SK-N-SH (cell line): ENCODE data around the gene ARHGAP8. TPM values are rescaled to one million over a fixed set of nuclear protein-coding genes. Genes with fewer than 3 reads are reported as not detected.

Source experiments
- CTCF ChIA-PET: fragments of 300-600, 350-600 bp; formaldehyde crosslinking; extraction: SDS; loops from one replicate; lab custom pipeline; 2021; lab: Yijun Ruan, JAX
- POLR2A ChIA-PET: fragments of 350-600 bp; sonication (Branson Sonifier 250); formaldehyde crosslinking; extraction: SDS; loops from one replicate; lab custom pipeline; 2020; ENCODE audit warnings: antibody characterized with exemption, inconsistent platforms; lab: Yijun Ruan, JAX
- DNase-seq: peaks from one replicate; pipeline ENCODE4 v3.0.0; 2012
- H2AFZ ChIP-seq: fragments of 200-600 bp; sonication (generic); 2 replicates; pipeline ENCODE4 v1.8.1; 2016; ENCODE audit warnings: antibody characterized with exemption, mild to moderate bottlenecking, low read depth
- H3F3A ChIP-seq: fragments of 200-600 bp; sonication (generic); replicated peaks from 2 replicates; pipeline ENCODE3; 2016; ENCODE audit warnings: antibody characterized with exemption, mild to moderate bottlenecking; ENCODE audit not compliant: insufficient read depth
- H3K27ac ChIP-seq, 2 experiments: fragments of 200-500 bp in 1 of 2; fragments of 200-600 bp in 1 of 2; sonication (Bioruptor generic) in 1 of 2; sonication (generic), shearing (Covaris generic) in 1 of 2; 2 replicates each; pipeline versions ENCODE4 v1.5.1 to v1.6.1; 2014 to 2016; ENCODE audit warnings: low read depth in 2 of 2, inconsistent platforms in 1 of 2, low read length in 1 of 2, mild to moderate bottlenecking in 1 of 2, mixed read lengths in 1 of 2
- H3K27me3 ChIP-seq: fragments of 200-600 bp; sonication (generic), shearing (Covaris generic); 2 replicates; pipeline ENCODE4 v1.6.1; 2016; ENCODE audit warnings: mixed run types; ENCODE audit not compliant: insufficient read depth
- H3K36me3 ChIP-seq, 2 experiments: fragments of 200-500 bp in 1 of 2; fragments of 200-600 bp in 1 of 2; sonication (Bioruptor generic) in 1 of 2; sonication (generic) in 1 of 2; replicated peaks in 1 of 2; 2 replicates each; pipeline versions ENCODE3 to v1.5.1; 2014 to 2016; ENCODE audit warnings: low read length in 1 of 2, mild to moderate bottlenecking in 1 of 2; ENCODE audit not compliant: insufficient read depth in 2 of 2, control insufficient read depth in 1 of 2
- H3K4me1 ChIP-seq, 2 experiments: fragments of 200-500 bp in 1 of 2; fragments of 200-600 bp in 1 of 2; sonication (Bioruptor generic) in 1 of 2; sonication (generic), shearing (Covaris generic) in 1 of 2; 2 replicates each; pipeline versions ENCODE4 v1.5.1 to v1.6.1; 2014 to 2016; ENCODE audit warnings: low read depth in 1 of 2, low read length in 1 of 2, mixed run types in 1 of 2; ENCODE audit not compliant: insufficient read depth in 2 of 2, control insufficient read depth in 1 of 2
- H3K4me2 ChIP-seq: fragments of 200-600 bp; sonication (generic), shearing (Covaris generic); 2 replicates; pipeline ENCODE4 v1.6.1; 2017; ENCODE audit warnings: mixed run types
- H3K4me3 ChIP-seq, 2 experiments: fragments of 200-500 bp in 1 of 2; fragments of 200-600 bp in 1 of 2; sonication (Bioruptor generic) in 1 of 2; sonication (generic), shearing (Covaris generic) in 1 of 2; 2 replicates each; pipeline versions ENCODE4 v1.5.1 to v1.8.1; 2014 to 2016; ENCODE audit warnings: low read depth in 2 of 2, inconsistent platforms in 1 of 2, low read length in 1 of 2, mild to moderate bottlenecking in 1 of 2, mixed read lengths in 1 of 2, moderate library complexity in 1 of 2
- H3K79me2 ChIP-seq: fragments of 200-600 bp; sonication (generic); 2 replicates; pipeline ENCODE4 v1.8.1; 2017; ENCODE audit warnings: mild to moderate bottlenecking; ENCODE audit not compliant: insufficient read depth
- H3K9ac ChIP-seq: fragments of 200-600 bp; sonication (generic); 2 replicates; pipeline ENCODE4 v1.6.1; 2017; ENCODE audit warnings: mixed run types
- H3K9me2 ChIP-seq: fragments of 200-600 bp; sonication (generic); 2 replicates; pipeline ENCODE4 v1.6.1; 2017; ENCODE audit warnings: mixed run types
- H3K9me3 ChIP-seq: fragments of 200-600 bp; sonication (generic); 2 replicates; pipeline ENCODE4 v1.6.1; 2017; ENCODE audit warnings: mixed run types, mild to moderate bottlenecking, moderate library complexity
- H4K20me1 ChIP-seq: fragments of 200-600 bp; sonication (generic); 2 replicates; pipeline ENCODE4 v1.6.1; 2017; ENCODE audit warnings: mild to moderate bottlenecking, mixed run types; ENCODE audit not compliant: insufficient read depth
- ELF1 ChIP-seq: IDR thresholded peaks from 2 replicates; pipeline ENCODE4 v1.4.0; 2012
- EP300 ChIP-seq, 2 experiments: IDR thresholded peaks; 2 replicates each; pipeline versions ENCODE4 v1.4.0 to v1.6.1; 2012; ENCODE audit warnings: borderline replicate concordance in 1 of 2, low read depth in 1 of 2, low read length in 1 of 2
- EZH2phosphoT487 ChIP-seq: fragments of 200-600 bp; sonication (generic); IDR thresholded peaks from 2 replicates; pipeline ENCODE4 v1.6.1; 2017; ENCODE audit warnings: low read depth, mixed run types, mild to moderate bottlenecking, antibody characterized with exemption, moderate library complexity, borderline replicate concordance
- FOXJ3 ChIP-seq: sonication (generic); formaldehyde crosslinking; IDR thresholded peaks from 2 replicates; pipeline ENCODE4 v1.5.1; 2020; ENCODE audit warnings: mild to moderate bottlenecking, missing genetic modification reagents
- JUND ChIP-seq: IDR thresholded peaks from 2 replicates; pipeline ENCODE4 v1.4.0; 2012
- NFIC ChIP-seq: IDR thresholded peaks from 2 replicates; pipeline ENCODE4 v1.4.0; 2012; ENCODE audit warnings: borderline replicate concordance
- NRF1 ChIP-seq: IDR thresholded peaks from 2 replicates; pipeline ENCODE4 v1.6.1; 2012; ENCODE audit warnings: low read depth, mild to moderate bottlenecking, low read length
- RAD21 ChIP-seq: IDR thresholded peaks from 2 replicates; pipeline ENCODE4 v1.6.1; 2012; ENCODE audit warnings: mild to moderate bottlenecking, low read length
- REST ChIP-seq: IDR thresholded peaks from 2 replicates; pipeline ENCODE4 v1.6.1; 2012; ENCODE audit warnings: mild to moderate bottlenecking, low read depth, low read length, moderate library complexity
- RFX5 ChIP-seq: IDR thresholded peaks from 2 replicates; pipeline ENCODE4 v1.6.1; 2012; ENCODE audit warnings: mild to moderate bottlenecking, improper control_type of control experiment, low read length
- RXRA ChIP-seq: IDR thresholded peaks from 2 replicates; pipeline ENCODE4 v1.4.0; 2012; ENCODE audit warnings: low read depth, mild to moderate bottlenecking, borderline replicate concordance
- TEAD4 ChIP-seq: IDR thresholded peaks from 2 replicates; pipeline ENCODE4 v1.4.0; 2012; ENCODE audit warnings: mild to moderate bottlenecking, borderline replicate concordance; ENCODE audit not compliant: insufficient read depth
- YY1 ChIP-seq: IDR thresholded peaks from 2 replicates; pipeline ENCODE4 v1.4.0; 2012; ENCODE audit warnings: low read depth, mild to moderate bottlenecking
- WGBS: methylation state at CpG from one replicate; pipeline ENCODE4 v1.1.6; 2017; ENCODE audit warnings: low lambda C conversion rate; 5-methylcytosine and 5-hydroxymethylcytosine counted together
- polyA plus RNA-seq, 3 experiments: library from polyadenylated mRNA; depleted of rRNA; stranded (reverse); fragments of >200 nt; gene quantifications; 2 replicates each; pipeline ENCODE4 v1.2.3, GENCODE V29; 2012
- TF ChIP-seq, protein P1 (sequence below): fragments of 150-350 bp; IDR thresholded peaks from 2 replicates; pipeline ENCODE4 v1.6.1; 2016; ENCODE audit warnings: mild to moderate bottlenecking, low read depth, low read length

Gene ARHGAP8
- polyA plus RNA-seq, 1 of the 3 experiments (the other 2 are of a cell fraction), result 0.08 TPM

DNA sequence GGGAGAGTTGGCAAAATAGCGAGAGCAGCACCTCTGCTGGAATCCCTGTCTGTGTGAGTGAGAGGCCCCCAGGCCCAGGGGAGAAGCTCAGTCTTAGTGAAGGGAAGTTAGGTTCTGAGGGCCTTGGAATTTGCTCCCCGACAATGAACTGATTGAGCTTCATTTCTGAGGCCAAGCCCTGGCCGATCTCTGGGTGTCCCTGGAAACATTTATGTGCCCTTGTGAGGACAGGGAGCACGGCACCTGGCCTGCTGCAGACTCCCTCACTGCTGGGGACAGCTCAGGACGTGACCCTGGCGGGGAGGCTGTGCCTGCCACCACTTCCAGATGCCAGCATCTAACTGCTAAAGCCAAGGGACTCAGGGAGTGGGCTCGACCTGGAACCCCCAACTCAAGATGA is 52.0 kb downstream of the ARHGAP8 start:
- Histone ChIP-seq H3K9me3 (no peaks in the 10 kb centered on the region), H3K79me2 (no peaks in the 10 kb centered on the region), H4K20me1 (no peaks in the 10 kb centered on the region), H2AFZ (no peak overlapping the region), H3K4me2 (no peak overlapping the region), H3K36me3 (no peaks in the 10 kb centered on the region), H3K4me1 (peaks cover 0 to 8% of the 10 kb centered on the region in 2 experiments; a peak in 1 of 4 replicates)
- POLR2A ChIA-PET, result no interaction called here
- no peak for TF ChIP-seq RXRA
- TF ChIP-seq EZH2phosphoT487, result no peak
- no peak for TF ChIP-seq YY1
- TF ChIP-seq REST, result no peak
- TF ChIP-seq ELF1, result no peak
- no peak for TF ChIP-seq JUND
- TF ChIP-seq RAD21, result no peak
- no peak for TF ChIP-seq NRF1
- TF ChIP-seq, protein P1, sequence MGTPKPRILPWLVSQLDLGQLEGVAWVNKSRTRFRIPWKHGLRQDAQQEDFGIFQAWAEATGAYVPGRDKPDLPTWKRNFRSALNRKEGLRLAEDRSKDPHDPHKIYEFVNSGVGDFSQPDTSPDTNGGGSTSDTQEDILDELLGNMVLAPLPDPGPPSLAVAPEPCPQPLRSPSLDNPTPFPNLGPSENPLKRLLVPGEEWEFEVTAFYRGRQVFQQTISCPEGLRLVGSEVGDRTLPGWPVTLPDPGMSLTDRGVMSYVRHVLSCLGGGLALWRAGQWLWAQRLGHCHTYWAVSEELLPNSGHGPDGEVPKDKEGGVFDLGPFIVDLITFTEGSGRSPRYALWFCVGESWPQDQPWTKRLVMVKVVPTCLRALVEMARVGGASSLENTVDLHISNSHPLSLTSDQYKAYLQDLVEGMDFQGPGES, result no peak
- TF ChIP-seq TEAD4, result no peak
- TF ChIP-seq FOXJ3 (CRISPR knock-in tag), result no peak
- no peak for TF ChIP-seq EP300 (IDR thresholded peaks at IDR 0.05; ENCODE audit: borderline replicate concordance in 1 of 2, low read depth in 1 of 2, low read length in 1 of 2)
- TF ChIP-seq, all 33 proteins: peak for 0
- Histone ChIP-seq H3K9me2 (no peaks in the 10 kb centered on the region), H3F3A (no peaks in the 10 kb centered on the region), H3K27ac (no peak overlapping the region), H3K4me3 (no peak overlapping the region), H3K27me3 (peaks cover 11% of the 10 kb centered on the region; the same call in 1 of the 2 replicates), H3K9ac (no peak overlapping the region)
- WGBS, result 61% methylated on average over 3 of the region's 7 CpGs
- no peak for DNase-seq
- CTCF ChIA-PET, result interaction anchor here (0.9 to 1.3 kb wide), 2 partner anchors 15 to 171 kb away, joined by 3 read pairs; no protein-coding TSS in a partner anchor

DNA sequence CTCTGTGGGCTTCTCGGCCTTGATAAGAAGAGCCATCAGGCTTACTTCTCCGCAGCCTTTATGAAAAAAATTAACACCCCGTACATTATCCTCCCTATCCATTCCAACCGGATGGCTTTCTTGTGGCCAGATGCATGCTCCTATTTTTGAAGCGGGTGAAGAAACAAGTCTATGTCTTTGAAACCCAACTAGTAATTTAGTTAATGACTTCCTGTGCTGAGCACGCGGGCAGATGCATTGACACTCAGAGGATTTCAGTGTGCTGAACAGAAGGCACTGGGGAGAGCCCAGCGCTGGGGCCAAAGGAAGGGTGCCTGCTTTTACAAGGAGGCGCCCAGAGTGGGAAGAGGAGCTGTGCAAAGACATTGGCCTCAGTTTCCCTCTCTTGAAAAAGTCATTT is 53.3 kb downstream of the ARHGAP8 start:
- H3K27ac ChIP-seq, result no peak overlapping the region
- H3K9me2 ChIP-seq, result no peaks in the 10 kb centered on the region
- H3K36me3 ChIP-seq, result no peaks in the 10 kb centered on the region
- no peaks in the 10 kb centered on the region for H3K9me3 ChIP-seq
- no peaks in the 10 kb centered on the region for H3K4me1 ChIP-seq
- H3K4me3 ChIP-seq, result no peak overlapping the region
- no peaks in the 10 kb centered on the region for H3K79me2 ChIP-seq
- H3K27me3 ChIP-seq, result peaks cover 16% of the 10 kb centered on the region; the same call in 1 of the 2 replicates
- H4K20me1 ChIP-seq, result no peaks in the 10 kb centered on the region
- CTCF ChIA-PET, result interaction anchor here (1.3 to 1.6 kb wide), 2 partner anchors 15 kb away, joined by 4 read pairs; no protein-coding TSS in a partner anchor
- no peak overlapping the region for H2AFZ ChIP-seq
- no peak for DNase-seq
- H3F3A ChIP-seq, result no peaks in the 10 kb centered on the region
- no peak overlapping the region for H3K9ac ChIP-seq
- POLR2A ChIA-PET, result no interaction called here
- H3K4me2 ChIP-seq, result no peak overlapping the region
- WGBS, result 70% methylated on average over 9 of the region's 9 CpGs
- TF ChIP-seq EP300 (IDR thresholded peaks at IDR 0.05; ENCODE audit: borderline replicate concordance in 1 of 2, low read depth in 1 of 2, low read length in 1 of 2) (no peak), NFIC (no peak), REST (no peak), RFX5 (no peak), EZH2phosphoT487 (no peak)
- TF ChIP-seq, protein P1, result no peak
